ENCODE results near the gene TARS3.

The TARS3 gene

GRCh38 chr15:101615414-101615985 lies 108.8 kb downstream of the TARS3 start:
- H3K27ac ChIP-seq: no peak overlapping the region
- TF ChIP-seq ZFX (IDR thresholded peaks at IDR 0.05; ENCODE audit: borderline replicate concordance) (no peak), CTCF (IDR thresholded peaks at IDR 0.05) (no peak)

GRCh38 chr15:101614761-101615160 lies 109.5 kb downstream of the TARS3 start:
- H3K27ac ChIP-seq: no peak overlapping the region
- no peak for TF ChIP-seq CTCF (IDR thresholded peaks at IDR 0.05)
- TF ChIP-seq ZFX (IDR thresholded peaks at IDR 0.05; ENCODE audit: borderline replicate concordance): no peak

GRCh38 chr15:101614001-101614585 lies 110.2 kb downstream of the TARS3 start:
- no peak overlapping the region for H3K27ac ChIP-seq
- no peak for TF ChIP-seq ZFX (IDR thresholded peaks at IDR 0.05; ENCODE audit: borderline replicate concordance)
- no peak for TF ChIP-seq CTCF (IDR thresholded peaks at IDR 0.05)

- H3K27ac ChIP-seq: no peak overlapping the region
- TF ChIP-seq CTCF (IDR thresholded peaks at IDR 0.05) (no peak), ZFX (IDR thresholded peaks at IDR 0.05; ENCODE audit: borderline replicate concordance) (no peak)
These were observed 110.9 kb downstream of the TARS3 start for GRCh38 chr15:101613130-101614000.

GRCh38 chr15:101612676-101613075 lies 111.6 kb downstream of the TARS3 start:
- no peak for TF ChIP-seq ZFX (IDR thresholded peaks at IDR 0.05; ENCODE audit: borderline replicate concordance)
- no peak for TF ChIP-seq CTCF (IDR thresholded peaks at IDR 0.05)
- no peak overlapping the region for H3K27ac ChIP-seq

- no peak overlapping the region for H3K27ac ChIP-seq
- TF ChIP-seq CTCF (IDR thresholded peaks at IDR 0.05) (no peak), ZFX (IDR thresholded peaks at IDR 0.05; ENCODE audit: borderline replicate concordance) (no peak)
These were observed 112.5 kb downstream of the TARS3 start for GRCh38 chr15:101611580-101612299.

Data from 22Rv1 (cell line).